NT2/D1 (cell line): ENCODE results near the gene MUC5AC.

Source experiments
- SUZ12 ChIP-seq: IDR thresholded peaks from 2 replicates; pipeline ENCODE4 v1.6.1; 2011; ENCODE audit not compliant: insufficient read length, insufficient read depth; ENCODE audit errors: extremely low read depth
- ZNF274 ChIP-seq: IDR thresholded peaks from 2 replicates; pipeline ENCODE4 v1.6.1; 2011; ENCODE audit warnings: mild to moderate bottlenecking, low read depth, low read length

GRCh38 chr11:1147792-1148191 is 10.0 kb upstream of the MUC5AC start:
- TF ChIP-seq ZNF274: no peak
- TF ChIP-seq SUZ12: no peak
